ENCODE measurements around the gene DNAI7. TPM values are rescaled to one million over a fixed set of nuclear protein-coding genes. Genes with fewer than 3 reads are reported as not detected.

Gene DNAI7
- total RNA-seq, 1 experiment from 2014 or later, result 0.10 TPM

GRCh38 chr12:25100194-25101091, 94.5 kb downstream of the DNAI7 start:
- intact Hi-C loops (cut with micrococcal nuclease; ENCODE audit: unreplicated experiment), result no loop called here
- no peaks in the 10 kb centered on the region for H3K4me1 ChIP-seq (ENCODE audit: control insufficient read depth, insufficient read depth, low read length)
- TF ChIP-seq TCF7L2 (IDR thresholded peaks at IDR 0.05; ENCODE audit: low read depth, low read length), result no peak
- TF ChIP-seq, protein P1, sequence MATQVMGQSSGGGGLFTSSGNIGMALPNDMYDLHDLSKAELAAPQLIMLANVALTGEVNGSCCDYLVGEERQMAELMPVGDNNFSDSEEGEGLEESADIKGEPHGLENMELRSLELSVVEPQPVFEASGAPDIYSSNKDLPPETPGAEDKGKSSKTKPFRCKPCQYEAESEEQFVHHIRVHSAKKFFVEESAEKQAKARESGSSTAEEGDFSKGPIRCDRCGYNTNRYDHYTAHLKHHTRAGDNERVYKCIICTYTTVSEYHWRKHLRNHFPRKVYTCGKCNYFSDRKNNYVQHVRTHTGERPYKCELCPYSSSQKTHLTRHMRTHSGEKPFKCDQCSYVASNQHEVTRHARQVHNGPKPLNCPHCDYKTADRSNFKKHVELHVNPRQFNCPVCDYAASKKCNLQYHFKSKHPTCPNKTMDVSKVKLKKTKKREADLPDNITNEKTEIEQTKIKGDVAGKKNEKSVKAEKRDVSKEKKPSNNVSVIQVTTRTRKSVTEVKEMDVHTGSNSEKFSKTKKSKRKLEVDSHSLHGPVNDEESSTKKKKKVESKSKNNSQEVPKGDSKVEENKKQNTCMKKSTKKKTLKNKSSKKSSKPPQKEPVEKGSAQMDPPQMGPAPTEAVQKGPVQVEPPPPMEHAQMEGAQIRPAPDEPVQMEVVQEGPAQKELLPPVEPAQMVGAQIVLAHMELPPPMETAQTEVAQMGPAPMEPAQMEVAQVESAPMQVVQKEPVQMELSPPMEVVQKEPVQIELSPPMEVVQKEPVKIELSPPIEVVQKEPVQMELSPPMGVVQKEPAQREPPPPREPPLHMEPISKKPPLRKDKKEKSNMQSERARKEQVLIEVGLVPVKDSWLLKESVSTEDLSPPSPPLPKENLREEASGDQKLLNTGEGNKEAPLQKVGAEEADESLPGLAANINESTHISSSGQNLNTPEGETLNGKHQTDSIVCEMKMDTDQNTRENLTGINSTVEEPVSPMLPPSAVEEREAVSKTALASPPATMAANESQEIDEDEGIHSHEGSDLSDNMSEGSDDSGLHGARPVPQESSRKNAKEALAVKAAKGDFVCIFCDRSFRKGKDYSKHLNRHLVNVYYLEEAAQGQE (IDR thresholded peaks at IDR 0.05; ENCODE audit: insufficient read depth in 1 of 2, low read depth in 2 of 2, low read length in 1 of 2), result no peak
- TF ChIP-seq, protein P2, sequence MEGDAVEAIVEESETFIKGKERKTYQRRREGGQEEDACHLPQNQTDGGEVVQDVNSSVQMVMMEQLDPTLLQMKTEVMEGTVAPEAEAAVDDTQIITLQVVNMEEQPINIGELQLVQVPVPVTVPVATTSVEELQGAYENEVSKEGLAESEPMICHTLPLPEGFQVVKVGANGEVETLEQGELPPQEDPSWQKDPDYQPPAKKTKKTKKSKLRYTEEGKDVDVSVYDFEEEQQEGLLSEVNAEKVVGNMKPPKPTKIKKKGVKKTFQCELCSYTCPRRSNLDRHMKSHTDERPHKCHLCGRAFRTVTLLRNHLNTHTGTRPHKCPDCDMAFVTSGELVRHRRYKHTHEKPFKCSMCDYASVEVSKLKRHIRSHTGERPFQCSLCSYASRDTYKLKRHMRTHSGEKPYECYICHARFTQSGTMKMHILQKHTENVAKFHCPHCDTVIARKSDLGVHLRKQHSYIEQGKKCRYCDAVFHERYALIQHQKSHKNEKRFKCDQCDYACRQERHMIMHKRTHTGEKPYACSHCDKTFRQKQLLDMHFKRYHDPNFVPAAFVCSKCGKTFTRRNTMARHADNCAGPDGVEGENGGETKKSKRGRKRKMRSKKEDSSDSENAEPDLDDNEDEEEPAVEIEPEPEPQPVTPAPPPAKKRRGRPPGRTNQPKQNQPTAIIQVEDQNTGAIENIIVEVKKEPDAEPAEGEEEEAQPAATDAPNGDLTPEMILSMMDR (IDR thresholded peaks at IDR 0.05), result no peak
- no peak for TF ChIP-seq POLR2AphosphoS5 (IDR thresholded peaks at IDR 0.05; ENCODE audit: low read depth, low read length)
- TF ChIP-seq SIN3A (IDR thresholded peaks at IDR 0.05; ENCODE audit: borderline replicate concordance, insufficient read depth, low read depth, low read length), result no peak
- DNase-seq (ENCODE audit: low read depth, low spot score) (no peak), ATAC-seq (no peak)
- CTCF ChIA-PET, result no interaction called here
- in situ Hi-C loops (cut with HindIII; ENCODE audit: low pct_unique_long_range_greater_than_20kb, low sequenced_read_pairs), result no loop called here
- peaks cover 18% of the 10 kb centered on the region for H3K27me3 ChIP-seq (ENCODE audit: control insufficient read depth, insufficient read depth, low read length)
- no peaks in the 10 kb centered on the region for H3K36me3 ChIP-seq (ENCODE audit: control insufficient read depth, insufficient read depth, low read length)
- POLR2A ChIA-PET, result no interaction called here
- no TSS peak for BruUV-seq (replicated peaks)
- H3K4me3 ChIP-seq (ENCODE audit: low read depth in 2 of 2, low read length in 2 of 2), result no peak overlapping the region
- H3K9me3 ChIP-seq (ENCODE audit: control insufficient read depth, insufficient read depth, low read depth, low read length), result no peaks in the 10 kb centered on the region
- no peak overlapping the region for H3K27ac ChIP-seq (ENCODE audit: low read length)

DNA sequence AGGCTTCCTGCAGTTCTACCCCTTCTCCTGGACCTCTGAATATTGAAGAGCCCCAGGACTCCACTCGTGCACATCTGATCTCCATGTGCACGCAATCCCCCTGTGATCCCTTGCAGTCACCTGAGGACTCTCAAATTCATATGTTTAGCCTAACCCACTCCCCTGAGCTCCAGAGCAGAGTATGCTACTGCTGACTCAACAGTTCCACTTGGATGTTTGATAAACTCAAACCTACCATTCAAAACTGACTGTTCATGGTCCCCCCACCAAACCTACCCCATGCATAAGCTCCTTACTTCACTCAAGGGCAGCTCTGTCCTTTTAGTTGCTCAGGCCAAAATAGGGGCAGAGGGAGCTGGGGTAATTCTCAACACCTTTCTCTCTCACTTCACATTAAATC, 96.0 kb downstream of the DNAI7 start:
- no TSS peak for BruUV-seq (replicated peaks)
- in situ Hi-C loops (cut with HindIII; ENCODE audit: low pct_unique_long_range_greater_than_20kb, low sequenced_read_pairs), result no loop called here
- no peak overlapping the region for H3K4me3 ChIP-seq (ENCODE audit: low read depth in 2 of 2, low read length in 2 of 2)
- peaks cover 5% of the 10 kb centered on the region; the same call in 1 of the 2 replicates for H3K9me3 ChIP-seq (ENCODE audit: control insufficient read depth, insufficient read depth, low read depth, low read length)
- no peaks in the 10 kb centered on the region for H3K4me1 ChIP-seq (ENCODE audit: control insufficient read depth, insufficient read depth, low read length)
- no peak overlapping the region for H3K27ac ChIP-seq (ENCODE audit: low read length)
- TF ChIP-seq, protein P1 (IDR thresholded peaks at IDR 0.05; ENCODE audit: insufficient read depth in 1 of 2, low read depth in 2 of 2, low read length in 1 of 2), result no peak
- TF ChIP-seq SIN3A (IDR thresholded peaks at IDR 0.05; ENCODE audit: borderline replicate concordance, insufficient read depth, low read depth, low read length) (no peak), TCF7L2 (IDR thresholded peaks at IDR 0.05; ENCODE audit: low read depth, low read length) (no peak), POLR2AphosphoS5 (IDR thresholded peaks at IDR 0.05; ENCODE audit: low read depth, low read length) (no peak)
- TF ChIP-seq, protein P2 (IDR thresholded peaks at IDR 0.05), result no peak
- no peaks in the 10 kb centered on the region for H3K36me3 ChIP-seq (ENCODE audit: control insufficient read depth, insufficient read depth, low read length)
- DNase-seq (ENCODE audit: low read depth, low spot score) (no peak), ATAC-seq (no peak)
- intact Hi-C loops (cut with micrococcal nuclease; ENCODE audit: unreplicated experiment), result no loop called here
- peaks cover 18% of the 10 kb centered on the region for H3K27me3 ChIP-seq (ENCODE audit: control insufficient read depth, insufficient read depth, low read length)
- ChIA-PET CTCF (no interaction called here), POLR2A (no interaction called here)
